LNCAP (cell line): Measurements from ENCODE around the gene ZNF485.

Experiments
- CTCF ChIP-seq: fragments of 450-650 bp; IDR thresholded peaks from 2 replicates; pipeline ENCODE4 v1.5.1; 2017; ENCODE audit warnings: mild to moderate bottlenecking

Gene ZNF485

GRCh38 chr10:43665054-43665453, 58.8 kb downstream of the ZNF485 start:
- no peak for TF ChIP-seq CTCF

DNA sequence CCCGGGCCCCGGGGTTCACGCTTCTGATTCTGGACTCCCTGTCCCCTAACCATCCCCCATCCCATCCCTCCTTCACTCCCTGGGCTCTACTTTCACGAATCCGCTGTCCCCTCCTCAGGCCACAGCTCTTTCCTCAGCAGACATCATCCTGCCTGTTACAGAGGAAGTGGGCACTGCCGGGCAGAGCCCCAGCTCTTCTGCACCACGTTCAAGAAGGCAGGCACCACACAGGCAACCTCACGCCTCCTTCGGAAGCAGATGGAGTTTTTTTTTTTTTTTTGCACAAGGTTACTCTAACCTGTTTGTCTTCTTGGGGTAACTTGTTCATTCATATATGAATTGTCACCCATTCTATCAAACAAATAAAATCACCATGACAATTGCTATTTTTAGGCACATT, 60.3 kb downstream of the ZNF485 start:
- TF ChIP-seq CTCF: no peak

DNA sequence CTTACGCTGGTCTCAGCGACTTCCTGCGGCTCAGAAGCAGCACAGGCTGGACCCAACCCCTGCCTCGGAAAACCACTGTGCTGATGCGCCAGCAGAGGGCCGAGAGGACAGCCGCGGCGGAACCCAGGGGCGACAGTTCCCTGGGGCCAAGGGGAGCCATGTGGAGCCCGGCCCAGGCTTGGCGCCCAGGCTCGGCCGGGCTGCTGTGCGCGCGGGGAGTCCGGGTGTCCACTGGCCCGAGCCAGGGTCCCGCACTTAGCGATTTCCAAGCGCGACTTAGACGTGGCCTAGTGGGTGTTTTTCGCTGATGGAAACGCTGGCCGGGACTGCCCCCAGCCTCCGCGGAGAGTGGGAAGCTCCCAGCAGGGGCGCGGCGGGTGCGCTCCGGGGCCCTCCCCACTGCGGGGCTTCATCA, 61.1 kb downstream of the ZNF485 start:
- TF ChIP-seq CTCF: no peak
